HEK293 (cell line): Measurements from ENCODE around the gene LIN9.

Source experiments
- CTCF ChIA-PET: fragments of 350-600 bp; formaldehyde crosslinking; extraction: SDS; loops from one replicate; lab custom pipeline; 2021; ENCODE audit warnings: antibody characterized with exemption; lab: Yijun Ruan, JAX
- POLR2A ChIA-PET: fragments of 300-600 bp; formaldehyde crosslinking; extraction: SDS; loops from one replicate; lab custom pipeline; 2020; ENCODE audit warnings: antibody characterized with exemption, inconsistent platforms; lab: Yijun Ruan, JAX
- H3K27ac ChIP-seq: fragments of 200-500 bp; sonication (Bioruptor generic); 2 replicates; pipeline ENCODE4 v1.5.1; 2014; ENCODE audit warnings: low read depth, low read length, control low read depth, inconsistent platforms; ENCODE audit errors: extremely low read depth
- H3K36me3 ChIP-seq, 2 experiments: fragments of 200-500 bp in 1 of 2; sonication (Bioruptor generic) in 1 of 2; 1 replicate in 1 of 2; 2 replicates in 1 of 2; pipeline ENCODE4 v1.5.1; 2014 to 2017; ENCODE audit warnings: inconsistent platforms in 2 of 2, low read length in 2 of 2; ENCODE audit not compliant: control insufficient read depth in 2 of 2, insufficient read depth in 1 of 2
- H3K4me1 ChIP-seq: fragments of 200-500 bp; sonication (Bioruptor generic); 2 replicates; pipeline ENCODE4 v1.5.1; 2014; ENCODE audit warnings: mild to moderate bottlenecking, low read length, inconsistent platforms; ENCODE audit not compliant: control insufficient read depth, insufficient read depth
- H3K4me3 ChIP-seq: 2 replicates; pipeline ENCODE4 v1.5.1; 2011; ENCODE audit warnings: low read depth, mild to moderate bottlenecking, control low read depth, low read length, moderate library complexity
- H3K9me3 ChIP-seq: fragments of 200-500 bp; sonication (Bioruptor generic); 2 replicates; pipeline ENCODE4 v1.5.1; 2014; ENCODE audit warnings: low read depth, low read length, inconsistent platforms; ENCODE audit not compliant: control insufficient read depth, insufficient read depth
- SCRT1 ChIP-seq: fragments of 450-650 bp; formaldehyde crosslinking; IDR thresholded peaks from 2 replicates; pipeline ENCODE4 v1.5.1; 2016; ENCODE audit warnings: missing biosample characterization, missing genetic modification characterization, borderline replicate concordance
- SCRT2 ChIP-seq: fragments of 450-650 bp; formaldehyde crosslinking; IDR thresholded peaks from 2 replicates; pipeline ENCODE4 v1.5.1; 2016; ENCODE audit warnings: missing biosample characterization, missing genetic modification characterization
- ZBTB21 ChIP-seq: fragments of 450-650 bp; formaldehyde crosslinking; IDR thresholded peaks from 2 replicates; pipeline ENCODE4 v1.5.1; 2017; ENCODE audit warnings: missing biosample characterization, missing genetic modification characterization
- ZBTB8A ChIP-seq: fragments of 450-650 bp; formaldehyde crosslinking; IDR thresholded peaks from 2 replicates; pipeline ENCODE4 v1.5.1; 2016; ENCODE audit warnings: missing biosample characterization, missing genetic modification characterization
- ZFHX2 ChIP-seq: fragments of 450-650 bp; formaldehyde crosslinking; conservative IDR thresholded peaks from 2 replicates; pipeline ENCODE4 v1.5.1; 2016; ENCODE audit warnings: missing biosample characterization, missing genetic modification characterization
- ZIC2 ChIP-seq: fragments of 450-650 bp; formaldehyde crosslinking; IDR thresholded peaks from 2 replicates; pipeline ENCODE4 v1.5.1; 2016; ENCODE audit warnings: missing biosample characterization, missing genetic modification characterization
- ZNF19 ChIP-seq: fragments of 450-650 bp; formaldehyde crosslinking; IDR thresholded peaks from 2 replicates; pipeline ENCODE4; 2016; ENCODE audit warnings: missing biosample characterization, missing genetic modification characterization, low read depth
- ZNF302 ChIP-seq: fragments of 450-650 bp; formaldehyde crosslinking; IDR thresholded peaks from 2 replicates; pipeline ENCODE4 v1.5.1; 2016; ENCODE audit warnings: missing biosample characterization, missing genetic modification characterization, low read depth
- ZNF423 ChIP-seq: fragments of 450-650 bp; formaldehyde crosslinking; IDR thresholded peaks from 2 replicates; pipeline ENCODE4 v1.5.1; 2016; ENCODE audit warnings: missing biosample characterization, missing genetic modification characterization
- ZNF571 ChIP-seq: fragments of 450-650 bp; formaldehyde crosslinking; IDR thresholded peaks from 2 replicates; pipeline ENCODE4 v1.5.0; 2017; ENCODE audit warnings: missing biosample characterization, missing genetic modification characterization
- ZNF600 ChIP-seq: fragments of 450-650 bp; formaldehyde crosslinking; IDR thresholded peaks from 2 replicates; pipeline ENCODE4 v1.5.1; 2016; ENCODE audit warnings: missing biosample characterization, missing genetic modification characterization
- ZNF76 ChIP-seq: fragments of 450-650 bp; formaldehyde crosslinking; IDR thresholded peaks from 2 replicates; pipeline ENCODE4; 2016; ENCODE audit warnings: low read depth, missing biosample characterization, missing genetic modification characterization, borderline replicate concordance
- ZNF843 ChIP-seq: fragments of 450-650 bp; formaldehyde crosslinking; IDR thresholded peaks from 2 replicates; pipeline ENCODE4 v1.5.1; 2016; ENCODE audit warnings: missing biosample characterization, missing genetic modification characterization
- ZXDB ChIP-seq: fragments of 450-650 bp; formaldehyde crosslinking; IDR thresholded peaks from 2 replicates; pipeline ENCODE4 v1.5.1; 2016; ENCODE audit warnings: missing biosample characterization, missing genetic modification characterization
- TF ChIP-seq, protein P1 (sequence below): fragments of 450-650 bp; formaldehyde crosslinking; IDR thresholded peaks from 2 replicates; pipeline ENCODE4 v1.5.1; 2016; ENCODE audit warnings: missing biosample characterization, missing genetic modification characterization
- TF ChIP-seq, protein P2 (sequence below): fragments of 450-650 bp; formaldehyde crosslinking; IDR thresholded peaks from 2 replicates; pipeline ENCODE4 v1.5.1; 2016; ENCODE audit warnings: missing biosample characterization, missing genetic modification characterization
- TF ChIP-seq, protein P3 (sequence below): fragments of 450-650 bp; formaldehyde crosslinking; IDR thresholded peaks from 2 replicates; pipeline ENCODE4 v1.5.1; 2016; ENCODE audit warnings: missing biosample characterization, missing genetic modification characterization
- TF ChIP-seq, protein P4 (sequence below): fragments of 450-650 bp; formaldehyde crosslinking; IDR thresholded peaks from 2 replicates; pipeline ENCODE4 v1.5.1; 2016; ENCODE audit warnings: missing biosample characterization, missing genetic modification characterization
- TF ChIP-seq, protein P5 (sequence below): fragments of 450-650 bp; formaldehyde crosslinking; conservative IDR thresholded peaks from 2 replicates; pipeline ENCODE4 v1.5.1; 2016; ENCODE audit warnings: low read depth, missing biosample characterization, missing genetic modification characterization

The LIN9 gene

DNA sequence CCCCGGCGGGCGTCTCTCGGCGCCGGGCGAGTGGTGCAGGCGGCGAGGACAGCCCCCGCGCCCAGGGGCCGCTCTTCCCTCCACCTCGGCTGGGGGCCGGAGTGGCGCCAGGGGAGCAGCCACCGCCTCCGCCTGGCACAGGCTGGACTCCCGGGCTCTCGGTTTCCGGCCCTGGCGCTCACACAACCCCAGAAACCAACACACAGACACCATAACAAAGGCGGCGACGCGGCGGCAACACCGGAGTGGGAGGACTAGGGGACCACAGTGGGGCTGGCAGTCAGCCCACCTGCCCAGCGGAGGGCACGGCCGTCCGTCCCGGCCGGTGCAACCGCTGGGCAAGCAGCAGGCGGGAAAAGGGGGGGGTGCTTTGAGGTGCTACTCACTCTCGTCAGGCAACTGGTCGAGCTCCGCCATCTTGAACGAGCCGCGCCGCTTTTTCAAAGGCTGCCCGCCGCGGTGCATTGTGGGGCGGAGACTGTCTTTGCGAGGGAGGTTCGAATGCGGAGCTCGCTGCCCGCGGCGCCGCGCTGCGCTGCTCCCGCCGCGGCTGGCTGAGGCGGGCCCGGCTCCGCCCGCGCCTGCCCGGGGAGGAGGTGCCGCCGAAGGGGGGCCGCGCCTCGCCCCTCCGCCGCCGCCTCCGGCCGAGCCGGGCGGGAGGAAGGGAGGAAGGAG lies at the start of gene LIN9 (continued):
- TF ChIP-seq ZNF843 = peak; percentile 78
- TF ChIP-seq SCRT2 (tag by site-specific recombination) = peak; percentile 84; the same call in 1 of the 2 replicates
- TF ChIP-seq, protein P1, sequence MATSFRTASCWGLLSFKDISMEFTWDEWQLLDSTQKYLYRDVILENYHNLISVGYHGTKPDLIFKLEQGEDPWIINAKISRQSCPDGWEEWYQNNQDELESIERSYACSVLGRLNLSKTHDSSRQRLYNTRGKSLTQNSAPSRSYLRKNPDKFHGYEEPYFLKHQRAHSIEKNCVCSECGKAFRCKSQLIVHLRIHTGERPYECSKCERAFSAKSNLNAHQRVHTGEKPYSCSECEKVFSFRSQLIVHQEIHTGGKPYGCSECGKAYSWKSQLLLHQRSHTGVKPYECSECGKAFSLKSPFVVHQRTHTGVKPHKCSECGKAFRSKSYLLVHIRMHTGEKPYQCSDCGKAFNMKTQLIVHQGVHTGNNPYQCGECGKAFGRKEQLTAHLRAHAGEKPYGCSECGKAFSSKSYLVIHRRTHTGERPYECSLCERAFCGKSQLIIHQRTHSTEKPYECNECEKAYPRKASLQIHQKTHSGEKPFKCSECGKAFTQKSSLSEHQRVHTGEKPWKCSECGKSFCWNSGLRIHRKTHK (tag by site-specific recombination) = no peak
- peak; percentile 96 for TF ChIP-seq ZIC2 (tag by site-specific recombination)
- TF ChIP-seq ZNF302 (tag by site-specific recombination) = no peak
- TF ChIP-seq ZXDB = peak; percentile 92
- TF ChIP-seq ZFHX2 (tag by site-specific recombination) = peak; percentile 90
- TF ChIP-seq, protein P2, sequence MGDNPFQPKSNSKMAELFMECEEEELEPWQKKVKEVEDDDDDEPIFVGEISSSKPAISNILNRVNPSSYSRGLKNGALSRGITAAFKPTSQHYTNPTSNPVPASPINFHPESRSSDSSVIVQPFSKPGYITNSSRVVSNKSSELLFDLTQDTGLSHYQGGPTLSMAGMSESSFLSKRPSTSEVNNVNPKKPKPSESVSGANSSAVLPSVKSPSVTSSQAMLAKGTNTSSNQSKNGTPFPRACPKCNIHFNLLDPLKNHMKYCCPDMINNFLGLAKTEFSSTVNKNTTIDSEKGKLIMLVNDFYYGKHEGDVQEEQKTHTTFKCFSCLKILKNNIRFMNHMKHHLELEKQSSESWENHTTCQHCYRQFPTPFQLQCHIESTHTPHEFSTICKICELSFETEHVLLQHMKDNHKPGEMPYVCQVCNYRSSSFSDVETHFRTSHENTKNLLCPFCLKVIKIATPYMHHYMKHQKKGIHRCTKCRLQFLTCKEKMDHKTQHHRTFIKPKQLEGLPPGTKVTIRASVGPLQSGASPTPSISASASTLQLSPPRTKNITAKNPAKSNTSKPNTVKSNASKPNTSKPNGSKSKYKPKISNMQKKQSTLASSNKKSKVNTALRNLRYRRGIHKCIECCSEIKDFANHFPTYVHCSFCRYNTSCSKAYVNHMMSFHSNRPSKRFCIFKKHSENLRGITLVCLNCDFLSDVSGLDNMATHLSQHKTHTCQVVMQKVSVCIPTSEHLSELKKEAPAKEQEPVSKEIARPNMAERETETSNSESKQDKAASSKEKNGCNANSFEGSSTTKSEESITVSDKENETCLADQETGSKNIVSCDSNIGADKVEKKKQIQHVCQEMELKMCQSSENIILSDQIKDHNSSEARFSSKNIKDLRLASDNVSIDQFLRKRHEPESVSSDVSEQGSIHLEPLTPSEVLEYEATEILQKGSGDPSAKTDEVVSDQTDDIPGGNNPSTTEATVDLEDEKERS (tag by site-specific recombination) = peak; percentile 97
- TF ChIP-seq ZNF600 = peak; percentile 84
- peak; percentile 84 for TF ChIP-seq ZBTB8A (tag by site-specific recombination)
- TF ChIP-seq, protein P3, sequence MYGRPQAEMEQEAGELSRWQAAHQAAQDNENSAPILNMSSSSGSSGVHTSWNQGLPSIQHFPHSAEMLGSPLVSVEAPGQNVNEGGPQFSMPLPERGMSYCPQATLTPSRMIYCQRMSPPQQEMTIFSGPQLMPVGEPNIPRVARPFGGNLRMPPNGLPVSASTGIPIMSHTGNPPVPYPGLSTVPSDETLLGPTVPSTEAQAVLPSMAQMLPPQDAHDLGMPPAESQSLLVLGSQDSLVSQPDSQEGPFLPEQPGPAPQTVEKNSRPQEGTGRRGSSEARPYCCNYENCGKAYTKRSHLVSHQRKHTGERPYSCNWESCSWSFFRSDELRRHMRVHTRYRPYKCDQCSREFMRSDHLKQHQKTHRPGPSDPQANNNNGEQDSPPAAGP = peak; percentile 95
- TF ChIP-seq, protein P4, sequence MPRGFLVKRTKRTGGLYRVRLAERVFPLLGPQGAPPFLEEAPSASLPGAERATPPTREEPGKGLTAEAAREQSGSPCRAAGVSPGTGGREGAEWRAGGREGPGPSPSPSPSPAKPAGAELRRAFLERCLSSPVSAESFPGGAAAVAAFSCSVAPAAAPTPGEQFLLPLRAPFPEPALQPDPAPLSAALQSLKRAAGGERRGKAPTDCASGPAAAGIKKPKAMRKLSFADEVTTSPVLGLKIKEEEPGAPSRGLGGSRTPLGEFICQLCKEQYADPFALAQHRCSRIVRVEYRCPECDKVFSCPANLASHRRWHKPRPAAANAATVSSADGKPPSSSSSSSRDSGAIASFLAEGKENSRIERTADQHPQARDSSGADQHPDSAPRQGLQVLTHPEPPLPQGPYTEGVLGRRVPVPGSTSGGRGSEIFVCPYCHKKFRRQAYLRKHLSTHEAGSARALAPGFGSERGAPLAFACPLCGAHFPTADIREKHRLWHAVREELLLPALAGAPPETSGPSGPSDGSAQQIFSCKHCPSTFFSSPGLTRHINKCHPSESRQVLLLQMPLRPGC (tag by site-specific recombination) = peak; percentile 78
- TF ChIP-seq, protein P5, sequence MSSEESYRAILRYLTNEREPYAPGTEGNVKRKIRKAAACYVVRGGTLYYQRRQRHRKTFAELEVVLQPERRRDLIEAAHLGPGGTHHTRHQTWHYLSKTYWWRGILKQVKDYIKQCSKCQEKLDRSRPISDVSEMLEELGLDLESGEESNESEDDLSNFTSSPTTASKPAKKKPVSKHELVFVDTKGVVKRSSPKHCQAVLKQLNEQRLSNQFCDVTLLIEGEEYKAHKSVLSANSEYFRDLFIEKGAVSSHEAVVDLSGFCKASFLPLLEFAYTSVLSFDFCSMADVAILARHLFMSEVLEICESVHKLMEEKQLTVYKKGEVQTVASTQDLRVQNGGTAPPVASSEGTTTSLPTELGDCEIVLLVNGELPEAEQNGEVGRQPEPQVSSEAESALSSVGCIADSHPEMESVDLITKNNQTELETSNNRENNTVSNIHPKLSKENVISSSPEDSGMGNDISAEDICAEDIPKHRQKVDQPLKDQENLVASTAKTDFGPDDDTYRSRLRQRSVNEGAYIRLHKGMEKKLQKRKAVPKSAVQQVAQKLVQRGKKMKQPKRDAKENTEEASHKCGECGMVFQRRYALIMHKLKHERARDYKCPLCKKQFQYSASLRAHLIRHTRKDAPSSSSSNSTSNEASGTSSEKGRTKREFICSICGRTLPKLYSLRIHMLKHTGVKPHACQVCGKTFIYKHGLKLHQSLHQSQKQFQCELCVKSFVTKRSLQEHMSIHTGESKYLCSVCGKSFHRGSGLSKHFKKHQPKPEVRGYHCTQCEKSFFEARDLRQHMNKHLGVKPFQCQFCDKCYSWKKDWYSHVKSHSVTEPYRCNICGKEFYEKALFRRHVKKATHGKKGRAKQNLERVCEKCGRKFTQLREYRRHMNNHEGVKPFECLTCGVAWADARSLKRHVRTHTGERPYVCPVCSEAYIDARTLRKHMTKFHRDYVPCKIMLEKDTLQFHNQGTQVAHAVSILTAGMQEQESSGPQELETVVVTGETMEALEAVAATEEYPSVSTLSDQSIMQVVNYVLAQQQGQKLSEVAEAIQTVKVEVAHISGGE (tag by site-specific recombination) = peak; percentile 56
- TF ChIP-seq ZNF423 = peak; percentile 67; the same call in 1 of the 2 replicates
- TF ChIP-seq ZNF76 (tag by site-specific recombination) = peak; percentile 96
- TF ChIP-seq ZBTB21 (tag by site-specific recombination) = peak; percentile 68; the same call in 1 of the 2 replicates

DNA sequence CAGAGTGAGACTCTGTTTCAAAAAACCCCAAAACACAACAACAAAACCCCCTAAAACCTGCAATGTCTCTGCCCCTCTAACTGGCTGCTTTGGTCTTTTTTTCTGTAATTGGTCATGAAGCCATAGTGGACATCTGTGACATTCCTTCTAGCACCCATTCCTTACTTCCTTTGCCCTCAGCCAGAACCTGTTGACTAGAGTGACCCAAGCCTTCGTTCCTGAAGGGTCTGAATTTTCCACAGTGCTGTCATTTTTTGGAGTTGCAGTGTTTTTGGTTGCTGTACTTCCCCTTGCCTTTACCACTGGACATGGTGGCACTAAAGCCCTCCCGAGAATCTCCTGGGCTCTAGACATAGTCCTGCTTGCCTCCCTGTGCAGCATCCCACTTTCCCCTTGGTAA lies 48.5 kb upstream of the LIN9 start:
- ChIA-PET CTCF (no interaction called here), POLR2A (no interaction called here)
- H3K4me1 ChIP-seq = no peaks in the 10 kb centered on the region
- no peak overlapping the region for H3K4me3 ChIP-seq
- peaks cover 28 to 73% of the 10 kb centered on the region in 2 experiments for H3K36me3 ChIP-seq
- TF ChIP-seq ZNF571 (tag by site-specific recombination) = 0 out of 2 replicates have a peak, but pooled peaks have one; percentile 8
- peak; percentile 70 for TF ChIP-seq SCRT1 (tag by site-specific recombination)
- no peak for TF ChIP-seq ZNF19 (tag by site-specific recombination)
- TF ChIP-seq SCRT2 (tag by site-specific recombination) = peak; percentile 83
- no peaks in the 10 kb centered on the region for H3K9me3 ChIP-seq
- H3K27ac ChIP-seq = no peak overlapping the region
